ENCODE results near the gene ILKAP. TPM values are rescaled to one million over a fixed set of nuclear protein-coding genes. Genes with fewer than 3 reads are reported as not detected.

ILKAP gene
- polyA plus RNA-seq, 1 donor: 47.1 TPM

DNA sequence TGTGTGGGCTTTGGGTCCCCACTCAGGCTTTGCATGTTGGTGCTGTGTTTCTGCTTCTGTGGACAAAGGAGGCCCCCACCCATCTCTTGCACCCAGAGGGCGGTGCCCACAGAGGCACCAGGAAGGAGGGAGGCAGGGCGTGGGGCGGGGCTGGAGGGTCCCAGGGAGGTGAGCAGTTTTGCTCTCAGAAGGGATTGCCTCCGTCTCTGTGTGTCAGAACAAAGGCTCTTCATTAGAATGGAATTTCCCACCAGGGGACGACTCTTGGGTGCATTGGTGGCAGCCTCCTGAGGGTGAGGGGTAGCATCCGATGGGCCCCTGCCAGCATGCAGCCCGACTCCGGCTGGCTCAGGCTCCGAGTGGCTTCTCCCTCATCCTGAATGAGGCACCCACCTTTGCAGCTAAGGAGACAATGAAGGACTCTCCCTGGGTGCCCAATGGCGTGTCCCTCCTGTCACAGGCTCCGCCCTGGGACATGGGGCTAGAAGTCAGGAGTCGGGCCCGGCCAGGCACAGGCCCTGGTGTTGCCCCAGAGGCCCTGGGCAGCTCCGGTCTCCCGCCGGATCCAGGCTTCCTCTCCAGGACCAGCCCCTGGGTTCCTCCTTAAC is 51.8 kb downstream of the ILKAP start:
- DNase-seq: no peak
- WGBS (ENCODE audit: insufficient coverage, low lambda C conversion rate): no CpG with 5 or more reads among the region's 16 CpGs
- Histone ChIP-seq H3K36me3 (ENCODE audit: control insufficient read depth, insufficient read depth, low read length) (no peaks in the 10 kb centered on the region), H3K27ac (ENCODE audit: low read length) (no peak overlapping the region), H3K27me3 (ENCODE audit: control insufficient read depth, insufficient read depth, low read length) (no peaks in the 10 kb centered on the region), H3K9me3 (ENCODE audit: control insufficient read depth, low read depth, low read length) (no peaks in the 10 kb centered on the region), H3K4me3 (ENCODE audit: low read length) (no peak overlapping the region), H3K4me1 (ENCODE audit: control insufficient read depth, insufficient read depth, low read length) (no peaks in the 10 kb centered on the region)

DNA sequence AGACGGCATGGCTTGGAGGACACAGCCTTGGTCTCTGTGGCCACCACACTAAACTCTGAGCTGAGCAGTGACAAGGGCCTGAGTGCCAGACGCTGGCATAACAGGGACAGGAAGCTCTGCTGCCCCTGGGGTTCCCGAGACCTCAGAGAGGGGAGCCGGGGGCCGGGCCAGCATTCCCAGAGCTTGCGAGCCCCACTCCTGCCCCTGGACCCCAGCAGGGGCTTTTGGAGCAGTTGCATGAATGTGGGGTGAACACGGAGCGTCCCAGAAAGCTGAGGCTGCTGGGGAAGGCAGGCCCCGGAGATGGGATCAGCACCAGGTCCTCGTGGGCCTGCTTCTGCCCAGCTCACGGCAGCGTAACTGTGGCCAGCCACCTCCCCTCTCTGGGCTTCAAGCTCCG is 52.3 kb downstream of the ILKAP start:
- no CpG with 5 or more reads among the region's 13 CpGs for WGBS (ENCODE audit: insufficient coverage, low lambda C conversion rate)
- no peak for DNase-seq
- Histone ChIP-seq H3K4me1 (ENCODE audit: control insufficient read depth, insufficient read depth, low read length) (no peaks in the 10 kb centered on the region), H3K36me3 (ENCODE audit: control insufficient read depth, insufficient read depth, low read length) (no peaks in the 10 kb centered on the region), H3K9me3 (ENCODE audit: control insufficient read depth, low read depth, low read length) (no peaks in the 10 kb centered on the region), H3K27me3 (ENCODE audit: control insufficient read depth, insufficient read depth, low read length) (no peaks in the 10 kb centered on the region), H3K27ac (ENCODE audit: low read length) (no peak overlapping the region), H3K4me3 (ENCODE audit: low read length) (no peak overlapping the region)

DNA sequence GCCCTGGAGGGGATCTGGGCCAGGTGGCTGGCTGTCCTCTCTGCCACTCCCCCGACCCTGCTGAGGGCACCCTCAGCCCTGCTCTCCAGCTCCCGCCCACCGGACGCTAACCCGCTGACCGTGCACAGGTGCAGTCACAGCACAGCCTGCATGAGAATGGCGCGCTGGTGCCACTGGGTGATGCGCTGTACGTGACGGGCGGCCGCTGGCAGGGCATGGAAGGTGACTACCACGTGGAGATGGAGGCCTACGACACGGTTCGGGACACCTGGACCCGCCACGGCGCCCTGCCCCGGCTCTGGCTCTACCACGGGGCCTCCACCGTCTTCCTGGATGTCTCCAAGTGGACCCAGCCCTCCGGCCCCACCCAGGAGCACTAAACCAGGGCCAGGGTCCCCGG is 52.8 kb downstream of the ILKAP start:
- Histone ChIP-seq H3K36me3 (ENCODE audit: control insufficient read depth, insufficient read depth, low read length) (no peaks in the 10 kb centered on the region), H3K27ac (ENCODE audit: low read length) (no peak overlapping the region), H3K4me1 (ENCODE audit: control insufficient read depth, insufficient read depth, low read length) (no peaks in the 10 kb centered on the region), H3K27me3 (ENCODE audit: control insufficient read depth, insufficient read depth, low read length) (no peaks in the 10 kb centered on the region), H3K4me3 (ENCODE audit: low read length) (no peak overlapping the region), H3K9me3 (ENCODE audit: control insufficient read depth, low read depth, low read length) (no peaks in the 10 kb centered on the region)
- no CpG with 5 or more reads among the region's 25 CpGs for WGBS (ENCODE audit: insufficient coverage, low lambda C conversion rate)
- DNase-seq: no peak

DNA sequence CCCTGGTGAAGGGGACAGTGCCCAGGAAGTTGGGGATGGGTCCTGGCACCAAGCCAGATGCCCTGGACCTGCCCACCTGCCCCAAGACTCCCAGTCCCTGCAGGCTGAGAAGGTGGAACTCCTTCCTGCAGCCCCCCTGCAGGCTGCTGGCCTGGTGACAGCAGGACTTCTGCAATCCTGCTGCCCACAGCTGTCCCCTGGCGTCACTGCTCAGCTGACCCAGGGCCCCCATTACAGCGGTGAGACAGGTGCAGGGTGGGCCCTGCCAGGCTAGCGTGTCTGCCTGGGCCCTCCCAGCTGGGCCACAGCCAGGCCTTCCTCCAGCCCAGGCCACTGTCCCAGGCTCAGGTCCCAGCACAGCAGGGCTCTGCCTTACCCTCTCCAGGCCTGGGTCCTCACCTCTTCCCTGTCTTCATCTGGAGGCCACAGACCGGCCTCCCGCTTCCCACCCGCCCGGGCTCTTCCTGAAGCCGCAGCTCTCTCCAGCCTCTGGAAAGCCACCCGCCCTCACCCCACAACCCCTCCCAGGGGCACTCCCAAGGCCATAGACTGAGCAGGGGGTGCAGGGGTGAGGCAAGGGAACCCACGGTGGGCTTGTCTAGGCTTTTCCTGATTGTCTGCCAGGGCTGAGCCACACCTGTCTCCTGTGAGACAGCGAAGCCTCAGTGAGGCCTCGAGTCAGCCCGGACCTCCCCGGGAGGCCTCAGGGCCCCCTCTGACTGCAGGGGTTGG is 53.5 kb downstream of the ILKAP start:
- Histone ChIP-seq H3K36me3 (ENCODE audit: control insufficient read depth, insufficient read depth, low read length) (no peaks in the 10 kb centered on the region), H3K4me1 (ENCODE audit: control insufficient read depth, insufficient read depth, low read length) (no peaks in the 10 kb centered on the region), H3K27me3 (ENCODE audit: control insufficient read depth, insufficient read depth, low read length) (no peaks in the 10 kb centered on the region), H3K27ac (ENCODE audit: low read length) (no peak overlapping the region), H3K9me3 (ENCODE audit: control insufficient read depth, low read depth, low read length) (no peaks in the 10 kb centered on the region), H3K4me3 (ENCODE audit: low read length) (no peak overlapping the region)
- no peak for DNase-seq
- WGBS (ENCODE audit: insufficient coverage, low lambda C conversion rate): no CpG with 5 or more reads among the region's 14 CpGs

DNA sequence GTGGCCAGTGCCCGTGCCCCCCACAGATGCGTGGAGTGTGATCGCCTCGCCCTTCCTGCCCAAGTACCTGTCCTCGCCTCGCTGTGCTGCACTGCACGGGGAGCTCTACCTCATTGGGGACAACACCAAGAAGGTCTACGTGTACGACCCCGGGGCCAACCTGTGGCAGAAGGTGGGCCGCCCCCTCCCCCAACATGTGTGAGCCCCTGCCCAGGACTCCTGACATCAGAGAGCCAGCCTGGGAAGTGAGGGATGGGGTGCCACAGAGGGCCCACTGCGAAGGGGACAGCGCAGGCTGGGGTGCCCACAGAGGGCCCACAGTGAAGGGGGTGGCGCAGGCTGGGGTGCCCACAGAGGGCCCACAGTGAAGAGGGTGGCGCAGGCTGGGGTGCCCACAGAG is 54.5 kb downstream of the ILKAP start:
- no CpG with 5 or more reads among the region's 15 CpGs for WGBS (ENCODE audit: insufficient coverage, low lambda C conversion rate)

DNA sequence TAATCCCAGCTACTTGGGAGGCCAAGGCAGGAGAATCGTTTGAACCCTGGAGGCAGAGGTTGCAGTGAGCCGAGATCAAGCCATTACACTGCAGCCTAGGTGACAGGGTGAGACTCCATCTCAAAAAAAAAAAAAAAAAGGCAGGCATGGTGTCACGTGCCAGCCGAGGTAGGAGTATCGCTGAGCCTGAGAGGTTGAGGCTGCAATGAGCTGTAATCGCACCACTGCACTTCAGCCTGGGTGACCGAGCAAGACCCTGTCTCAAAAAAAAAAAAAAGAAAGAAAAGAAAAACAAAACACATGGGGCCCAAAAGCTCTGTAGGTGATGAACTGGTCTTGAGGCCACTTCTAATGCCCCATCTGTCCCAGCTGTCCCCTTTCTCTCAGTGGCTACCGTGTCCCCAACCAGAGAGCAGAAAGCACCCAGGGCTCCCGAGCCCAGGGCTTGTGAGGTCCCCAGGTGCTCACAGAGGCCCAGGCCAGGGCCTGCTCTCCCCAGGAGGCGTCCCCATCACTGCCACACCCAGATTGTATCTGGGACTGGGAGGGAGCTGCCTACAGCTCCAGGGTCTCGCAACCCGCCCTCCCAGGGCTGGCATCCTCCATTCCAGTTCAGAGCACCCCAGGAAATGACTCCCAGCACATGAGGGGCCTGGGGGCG is 56.5 kb downstream of the ILKAP start:
- Histone ChIP-seq H3K4me1 (ENCODE audit: control insufficient read depth, insufficient read depth, low read length) (peaks cover 3% of the 10 kb centered on the region), H3K4me3 (ENCODE audit: low read length) (no peak overlapping the region), H3K36me3 (ENCODE audit: control insufficient read depth, insufficient read depth, low read length) (no peaks in the 10 kb centered on the region), H3K27ac (ENCODE audit: low read length) (no peak overlapping the region), H3K9me3 (ENCODE audit: control insufficient read depth, low read depth, low read length) (no peaks in the 10 kb centered on the region), H3K27me3 (ENCODE audit: control insufficient read depth, insufficient read depth, low read length) (no peaks in the 10 kb centered on the region)
- DNase-seq: no peak
- no CpG with 5 or more reads among the region's 13 CpGs for WGBS (ENCODE audit: insufficient coverage, low lambda C conversion rate)

More for the DNA sequence above, 54.5 kb downstream of the ILKAP start:
- Histone ChIP-seq H3K27ac (ENCODE audit: low read length) (no peak overlapping the region), H3K4me1 (ENCODE audit: control insufficient read depth, insufficient read depth, low read length) (no peaks in the 10 kb centered on the region), H3K9me3 (ENCODE audit: control insufficient read depth, low read depth, low read length) (no peaks in the 10 kb centered on the region), H3K4me3 (ENCODE audit: low read length) (no peak overlapping the region), H3K36me3 (ENCODE audit: control insufficient read depth, insufficient read depth, low read length) (no peaks in the 10 kb centered on the region), H3K27me3 (ENCODE audit: control insufficient read depth, insufficient read depth, low read length) (no peaks in the 10 kb centered on the region)
- DNase-seq: no peak

DNA sequence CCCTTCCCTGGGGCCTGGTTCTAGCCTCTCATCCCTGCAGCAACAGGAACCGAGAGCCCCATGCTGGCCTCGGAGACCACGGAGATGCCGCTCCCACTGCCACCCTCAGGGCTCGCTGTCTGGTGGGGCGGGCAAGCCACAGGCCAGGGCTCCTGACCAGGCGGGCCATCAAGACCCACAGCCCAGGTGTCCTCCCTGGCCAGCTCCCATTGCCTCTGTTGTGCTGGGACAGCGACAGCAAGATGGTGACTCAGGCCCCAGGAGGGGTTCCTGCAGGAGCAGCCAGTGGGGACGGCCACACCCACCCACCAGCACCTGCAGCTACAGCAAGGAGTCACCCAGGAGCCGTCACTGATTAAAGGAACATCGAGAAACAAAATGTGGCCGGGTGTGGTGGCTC is 57.6 kb downstream of the ILKAP start:
- WGBS (ENCODE audit: insufficient coverage, low lambda C conversion rate): no CpG with 5 or more reads among the region's 12 CpGs
- Histone ChIP-seq H3K4me1 (ENCODE audit: control insufficient read depth, insufficient read depth, low read length) (peaks cover 9% of the 10 kb centered on the region), H3K27ac (ENCODE audit: low read length) (no peak overlapping the region), H3K9me3 (ENCODE audit: control insufficient read depth, low read depth, low read length) (no peaks in the 10 kb centered on the region), H3K27me3 (ENCODE audit: control insufficient read depth, insufficient read depth, low read length) (no peaks in the 10 kb centered on the region), H3K36me3 (ENCODE audit: control insufficient read depth, insufficient read depth, low read length) (no peaks in the 10 kb centered on the region), H3K4me3 (ENCODE audit: low read length) (no peak overlapping the region)
- no peak for DNase-seq

DNA sequence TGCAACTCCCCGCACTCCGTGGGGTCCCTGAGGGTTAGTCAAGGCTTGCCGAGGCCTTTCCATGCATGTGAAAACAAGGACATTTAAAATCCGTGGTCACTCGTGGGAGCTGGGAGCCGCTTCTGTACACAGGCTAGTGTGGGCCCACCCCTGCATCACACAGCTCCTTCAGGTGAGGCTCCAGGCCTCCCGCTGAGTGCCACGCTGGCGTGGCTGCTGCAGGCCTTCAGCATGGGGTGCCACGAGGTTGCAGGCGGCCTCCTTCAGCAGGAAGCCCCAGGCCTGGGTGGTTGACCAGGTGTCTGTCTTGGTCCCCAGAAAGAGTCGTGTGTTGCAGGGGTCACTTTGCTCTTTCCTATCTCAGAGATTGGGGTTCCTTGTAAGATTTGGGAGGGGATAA is 58.4 kb downstream of the ILKAP start:
- Histone ChIP-seq H3K36me3 (ENCODE audit: control insufficient read depth, insufficient read depth, low read length) (no peaks in the 10 kb centered on the region), H3K9me3 (ENCODE audit: control insufficient read depth, low read depth, low read length) (no peaks in the 10 kb centered on the region), H3K4me1 (ENCODE audit: control insufficient read depth, insufficient read depth, low read length) (peaks cover 9% of the 10 kb centered on the region), H3K27me3 (ENCODE audit: control insufficient read depth, insufficient read depth, low read length) (no peaks in the 10 kb centered on the region), H3K4me3 (ENCODE audit: low read length) (no peak overlapping the region), H3K27ac (ENCODE audit: low read length) (no peak overlapping the region)
- no peak for DNase-seq
- WGBS (ENCODE audit: insufficient coverage, low lambda C conversion rate): no CpG with 5 or more reads among the region's 12 CpGs

DNA sequence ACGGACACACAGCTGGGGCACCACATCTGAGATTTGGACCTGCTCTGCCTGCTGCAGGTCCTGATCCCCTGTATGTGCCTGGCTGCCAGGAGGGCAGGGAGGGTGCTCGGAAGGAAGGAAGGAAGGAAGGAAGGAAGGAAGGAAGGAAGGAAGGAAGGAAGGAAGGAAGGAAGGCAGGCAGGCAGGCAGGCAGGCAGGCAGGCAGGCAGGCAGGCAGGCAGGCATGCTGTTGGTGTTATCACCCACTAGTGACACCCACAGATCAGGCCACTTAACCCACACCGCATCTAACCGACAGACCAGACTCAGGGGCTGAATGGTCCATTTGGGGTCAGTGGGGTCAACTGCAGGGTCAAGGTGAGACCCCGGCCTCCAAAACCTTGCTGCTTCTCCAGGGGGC is 59.2 kb downstream of the ILKAP start:
- no peak overlapping the region for H3K27ac ChIP-seq (ENCODE audit: low read length)
- DNase-seq: no peak
- no peaks in the 10 kb centered on the region for H3K9me3 ChIP-seq (ENCODE audit: control insufficient read depth, low read depth, low read length)
- no peaks in the 10 kb centered on the region for H3K27me3 ChIP-seq (ENCODE audit: control insufficient read depth, insufficient read depth, low read length)
- no CpG with 5 or more reads among the region's 5 CpGs for WGBS (ENCODE audit: insufficient coverage, low lambda C conversion rate)
- peaks cover 9% of the 10 kb centered on the region for H3K4me1 ChIP-seq (ENCODE audit: control insufficient read depth, insufficient read depth, low read length)
- no peaks in the 10 kb centered on the region for H3K36me3 ChIP-seq (ENCODE audit: control insufficient read depth, insufficient read depth, low read length)
- H3K4me3 ChIP-seq (ENCODE audit: low read length): no peak overlapping the region

DNA sequence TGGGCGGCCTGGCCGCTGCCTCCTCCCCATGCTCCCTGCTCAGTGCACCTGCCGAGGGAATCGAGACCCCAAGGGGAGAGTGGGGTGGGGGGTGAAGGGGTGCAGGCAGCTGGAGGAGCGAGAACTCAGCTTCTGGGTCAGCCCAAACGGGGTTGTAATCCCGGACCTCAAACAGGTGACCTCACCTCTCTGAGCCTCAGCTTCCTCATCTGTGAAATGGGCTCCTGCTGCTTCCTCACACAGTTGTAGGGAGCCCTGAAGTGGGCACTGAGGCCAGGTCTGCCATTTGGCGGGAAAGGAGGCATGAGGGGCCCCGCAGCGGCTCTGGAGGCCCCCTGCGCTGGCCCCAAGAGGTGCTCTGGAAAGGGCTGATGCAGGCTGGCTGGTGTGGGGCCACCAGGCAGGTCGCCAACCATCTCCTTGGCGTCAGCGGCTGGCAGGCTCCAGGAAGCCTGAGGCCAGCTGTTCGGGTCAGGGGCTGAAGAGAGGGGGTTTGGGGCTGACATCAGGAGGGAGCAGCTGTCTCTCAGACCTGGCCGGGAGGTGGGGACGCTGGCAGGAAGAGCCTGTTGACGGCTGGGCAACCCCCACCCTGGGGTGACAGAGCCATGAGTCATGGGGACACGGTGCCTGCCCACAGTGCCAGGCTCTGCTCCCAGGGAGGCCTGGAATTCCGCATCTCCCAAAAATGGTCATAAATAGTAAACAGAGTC is 60.1 kb downstream of the ILKAP start:
- no peak overlapping the region for H3K27ac ChIP-seq (ENCODE audit: low read length)
- no peak for DNase-seq
- no peaks in the 10 kb centered on the region for H3K9me3 ChIP-seq (ENCODE audit: control insufficient read depth, low read depth, low read length)
- no peaks in the 10 kb centered on the region for H3K27me3 ChIP-seq (ENCODE audit: control insufficient read depth, insufficient read depth, low read length)
- 80% methylated on average over 1 of the region's 20 CpGs for WGBS (ENCODE audit: insufficient coverage, low lambda C conversion rate)
- H3K4me3 ChIP-seq (ENCODE audit: low read length): no peak overlapping the region
- H3K36me3 ChIP-seq (ENCODE audit: control insufficient read depth, insufficient read depth, low read length): no peaks in the 10 kb centered on the region
- H3K4me1 ChIP-seq (ENCODE audit: control insufficient read depth, insufficient read depth, low read length): peaks cover 9% of the 10 kb centered on the region

Measured in large intestine (tissue), 3 donors.